A673 (cell line): ENCODE results near the gene IFITM5.
"Not testable (repeated sequence)": the region's sequence is repeated elsewhere in the genome, so short reads cannot be mapped to it uniquely, and the experiment has no call there.

Experiments used
- CTCF ChIP-seq: fragments of 300-800, 200-600 bp; sonication (generic); conservative IDR thresholded peaks from 2 replicates; pipeline ENCODE4 v1.5.1; 2017; ENCODE audit warnings: low read depth, mild to moderate bottlenecking, antibody characterized with exemption, low read length, moderate library complexity, mixed read lengths
- EZH2 ChIP-seq: fragments of 200-600 bp; sonication (generic); IDR thresholded peaks from 2 replicates; pipeline ENCODE4 v1.6.1; 2017; ENCODE audit warnings: borderline replicate concordance, low read depth, mild to moderate bottlenecking, mixed read lengths, antibody characterized with exemption, low read length; ENCODE audit not compliant: poor library complexity, severe bottlenecking

GRCh38 chr11:328516-329100 is 29.3 kb upstream of the IFITM5 start:
- not testable (repeated sequence) for TF ChIP-seq CTCF, EZH2
